HepG2 (cell line): ENCODE data around the gene DCPS. TPM values are rescaled to one million over a fixed set of nuclear protein-coding genes. Genes with fewer than 3 reads are reported as not detected.

Experiments
- CBX2 ChIP-seq, 2 experiments: fragments of 200-600 bp in 1 of 2; sonication (generic); formaldehyde crosslinking in 1 of 2; IDR thresholded peaks; 2 replicates each; pipeline versions ENCODE4 v1.7.0 to v1.8.1; 2018 to 2022; ENCODE audit warnings: low read depth in 2 of 2, low read length in 1 of 2, mild to moderate bottlenecking in 1 of 2, missing genetic modification reagents in 1 of 2
- CCAR2 ChIP-seq: fragments of 200-400 bp; formaldehyde crosslinking; optimal IDR thresholded peaks from 2 replicates; pipeline ENCODE3; 2018; ENCODE audit warnings: low read depth, mild to moderate bottlenecking, low read length, moderate library complexity
- DNMT3B ChIP-seq: conservative IDR thresholded peaks from 2 replicates; pipeline ENCODE4 v1.6.1; 2016; ENCODE audit warnings: missing biosample characterization, control low read depth
- ESRRA ChIP-seq: sonication (generic); formaldehyde crosslinking; IDR thresholded peaks from 2 replicates; pipeline ENCODE4 v1.5.1; 2020; ENCODE audit warnings: mild to moderate bottlenecking, low read depth, missing genetic modification reagents
- GATA4 ChIP-seq: sonication (generic); IDR thresholded peaks from 2 replicates; pipeline ENCODE4 v1.6.1; 2016; ENCODE audit warnings: antibody characterized with exemption, low read depth, borderline replicate concordance
- JDP2 ChIP-seq: sonication (generic); formaldehyde crosslinking; IDR thresholded peaks from 2 replicates; pipeline ENCODE4 v1.8.1; 2022; ENCODE audit warnings: missing genetic modification reagents, borderline replicate concordance
- MBD4 ChIP-seq: IDR thresholded peaks from 2 replicates; pipeline ENCODE4 v1.6.1; 2012; ENCODE audit warnings: low read length, inconsistent platforms, borderline replicate concordance
- NBN ChIP-seq: fragments of 450-650 bp; conservative IDR thresholded peaks from 2 replicates; pipeline ENCODE4 v1.6.1; 2017
- PHF5A ChIP-seq: IDR thresholded peaks from one replicate; pipeline ENCODE4 v1.6.1; 2018; ENCODE audit warnings: low read depth, missing genetic modification reagents; ENCODE audit not compliant: unreplicated experiment
- RXRB ChIP-seq: IDR thresholded peaks from 2 replicates; pipeline ENCODE4 v1.6.1; 2016; ENCODE audit warnings: borderline replicate concordance, missing genetic modification reagents, missing compliant biosample characterization
- SOX5 ChIP-seq: IDR thresholded peaks from 2 replicates; pipeline ENCODE4 v1.6.1; 2016; ENCODE audit warnings: borderline replicate concordance
- SYNCRIP ChIP-seq: fragments of 200-400 bp; formaldehyde crosslinking; IDR thresholded peaks from 2 replicates; pipeline ENCODE4 v1.6.1; 2018; ENCODE audit warnings: mild to moderate bottlenecking, low read depth, low read length; ENCODE audit not compliant: insufficient read depth
- ZBTB42 ChIP-seq: sonication (generic); formaldehyde crosslinking; IDR thresholded peaks from 2 replicates; pipeline ENCODE4 v1.5.0; 2020; ENCODE audit warnings: mild to moderate bottlenecking, missing genetic modification reagents
- ZNF468 ChIP-seq: sonication (generic); formaldehyde crosslinking; IDR thresholded peaks from 2 replicates; pipeline ENCODE4 v1.8.0; 2022; ENCODE audit warnings: mild to moderate bottlenecking, moderate library complexity, missing genetic modification reagents
- ZNF773 ChIP-seq: sonication (generic); formaldehyde crosslinking; IDR thresholded peaks from 2 replicates; pipeline ENCODE4 v1.4.0; 2020; ENCODE audit warnings: missing genetic modification reagents, borderline replicate concordance
- ZNF816 ChIP-seq: sonication (generic); formaldehyde crosslinking; IDR thresholded peaks from 2 replicates; pipeline ENCODE4 v1.8.0; 2022; ENCODE audit warnings: missing genetic modification reagents, mild to moderate bottlenecking, borderline replicate concordance
- polyA plus RNA-seq, 8 experiments: library from polyadenylated mRNA; depleted of rRNA in 3 of 8; stranded (reverse) in 7 of 8; unstranded in 1 of 8; fragments of >200 nt; fragmentation: Illumina TruSeq in 4 of 8; extraction: Trizol in 4 of 8; gene quantifications; 2 replicates each; pipeline versions ENCODE4 v1.2.1 to v1.2.3, GENCODE V29; 2011 to 2016; ENCODE audit warnings: low read depth in 4 of 8, missing spikeins in 1 of 8, mixed read lengths in 1 of 8; ENCODE audit not compliant: insufficient read depth in 1 of 8
- total RNA-seq, 5 experiments: library from RNA; depleted of rRNA; stranded (reverse); fragments of >200 nt; fragmentation: Illumina TruSeq; extraction: Trizol; gene quantifications; 2 replicates each; pipeline ENCODE4 v1.2.3, GENCODE V29; 2016; ENCODE audit warnings: low read depth in 1 of 5
- TF ChIP-seq, protein P1 (sequence below): sonication (generic); formaldehyde crosslinking; IDR thresholded peaks from 2 replicates; pipeline ENCODE4 v1.5.0; 2020; ENCODE audit warnings: missing genetic modification reagents, mild to moderate bottlenecking, borderline replicate concordance
- TF ChIP-seq, protein P2 (sequence below): sonication (generic); formaldehyde crosslinking; IDR thresholded peaks from 2 replicates; pipeline ENCODE4 v1.5.0; 2020; ENCODE audit warnings: missing genetic modification reagents, mild to moderate bottlenecking, borderline replicate concordance
- TF ChIP-seq, protein P3 (sequence below): sonication (generic); IDR thresholded peaks from 2 replicates; pipeline ENCODE4 v1.6.1; 2016; ENCODE audit warnings: low read depth, borderline replicate concordance
- TF ChIP-seq, protein P4 (sequence below): sonication (generic); formaldehyde crosslinking; IDR thresholded peaks from 2 replicates; pipeline ENCODE4 v1.4.0; 2020; ENCODE audit warnings: missing genetic modification reagents; ENCODE audit errors: not compliant biosample characterization
- TF ChIP-seq, protein P5 (sequence below): sonication (generic); formaldehyde crosslinking; IDR thresholded peaks from 2 replicates; pipeline ENCODE4 v1.4.0; 2020; ENCODE audit warnings: mild to moderate bottlenecking, missing genetic modification reagents
- TF ChIP-seq, protein P6 (sequence below): IDR thresholded peaks from 2 replicates; pipeline ENCODE4 v1.6.1; 2012; ENCODE audit warnings: inconsistent platforms

The DCPS gene
- total and polyA plus RNA-seq, 2 of the 13 experiments (the other 11 are each of a cell fraction or from before 2014, with no cell fraction given) = 21.9 to 22.5 TPM

DNA sequence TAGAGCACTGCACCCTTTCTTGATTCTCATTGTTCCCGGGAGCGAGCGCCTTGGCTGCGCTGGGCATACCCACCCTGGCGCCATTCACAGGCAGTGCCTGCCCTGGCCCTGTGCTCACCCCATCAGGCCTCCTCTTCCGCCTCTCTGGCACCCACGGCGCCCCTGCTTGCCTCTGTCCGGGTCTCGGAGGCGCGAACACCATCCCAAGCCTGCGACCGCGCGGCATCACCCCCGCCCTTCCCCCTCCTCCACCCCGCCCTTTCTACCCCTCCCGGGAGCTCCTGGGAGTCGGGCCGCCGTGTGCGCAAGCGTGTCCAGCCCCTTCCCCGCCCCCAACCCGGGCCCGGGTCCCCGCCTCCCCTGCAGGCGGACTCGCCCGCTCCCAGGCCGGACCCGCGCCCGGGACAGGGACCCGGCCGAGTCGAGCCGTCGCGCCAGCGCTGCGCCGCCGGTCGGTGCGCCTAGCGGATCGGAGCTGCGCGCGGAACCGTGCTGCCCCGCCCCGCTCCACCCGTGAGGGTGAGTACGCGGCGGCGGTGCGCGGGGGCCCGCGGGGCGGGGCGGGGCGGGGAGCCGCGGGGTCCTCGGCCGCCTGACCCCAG is 51.6 kb downstream of the DCPS start, which contains the start of gene ST3GAL4 (continued):
- TF ChIP-seq, protein P1, sequence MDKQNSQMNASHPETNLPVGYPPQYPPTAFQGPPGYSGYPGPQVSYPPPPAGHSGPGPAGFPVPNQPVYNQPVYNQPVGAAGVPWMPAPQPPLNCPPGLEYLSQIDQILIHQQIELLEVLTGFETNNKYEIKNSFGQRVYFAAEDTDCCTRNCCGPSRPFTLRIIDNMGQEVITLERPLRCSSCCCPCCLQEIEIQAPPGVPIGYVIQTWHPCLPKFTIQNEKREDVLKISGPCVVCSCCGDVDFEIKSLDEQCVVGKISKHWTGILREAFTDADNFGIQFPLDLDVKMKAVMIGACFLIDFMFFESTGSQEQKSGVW (CRISPR knock-in tag) = no peak
- TF ChIP-seq PHF5A (no peak), ZBTB42 (no peak), GATA4 (no peak), DNMT3B (CRISPR knock-in tag) (no peak), RXRB (CRISPR knock-in tag) (no peak), ESRRA (CRISPR knock-in tag) (no peak), NBN (no peak), SYNCRIP (no peak), ZNF468 (CRISPR knock-in tag) (no peak), CBX2 (IDR thresholded peaks at IDR 0.05; ENCODE audit: low read depth, low read length) (no peak), CBX2 (CRISPR knock-in tag; IDR thresholded peaks at IDR 0.05; ENCODE audit: low read depth) (no peak), ZNF816 (CRISPR knock-in tag) (no peak), ZNF773 (CRISPR knock-in tag) (no peak), MBD4 (no peak), SOX5 (CRISPR knock-in tag) (no peak), JDP2 (no peak), CCAR2 (no peak)
- TF ChIP-seq, protein P2, sequence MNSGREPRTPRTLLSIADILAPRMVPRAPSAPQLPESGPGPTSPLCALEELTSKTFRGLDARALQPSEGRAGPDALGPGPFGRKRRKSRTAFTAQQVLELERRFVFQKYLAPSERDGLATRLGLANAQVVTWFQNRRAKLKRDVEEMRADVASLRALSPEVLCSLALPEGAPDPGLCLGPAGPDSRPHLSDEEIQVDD (CRISPR knock-in tag) = no peak
- TF ChIP-seq, protein P3, sequence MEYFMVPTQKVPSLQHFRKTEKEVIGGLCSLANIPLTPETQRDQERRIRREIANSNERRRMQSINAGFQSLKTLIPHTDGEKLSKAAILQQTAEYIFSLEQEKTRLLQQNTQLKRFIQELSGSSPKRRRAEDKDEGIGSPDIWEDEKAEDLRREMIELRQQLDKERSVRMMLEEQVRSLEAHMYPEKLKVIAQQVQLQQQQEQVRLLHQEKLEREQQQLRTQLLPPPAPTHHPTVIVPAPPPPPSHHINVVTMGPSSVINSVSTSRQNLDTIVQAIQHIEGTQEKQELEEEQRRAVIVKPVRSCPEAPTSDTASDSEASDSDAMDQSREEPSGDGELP = no peak
- TF ChIP-seq, protein P4, sequence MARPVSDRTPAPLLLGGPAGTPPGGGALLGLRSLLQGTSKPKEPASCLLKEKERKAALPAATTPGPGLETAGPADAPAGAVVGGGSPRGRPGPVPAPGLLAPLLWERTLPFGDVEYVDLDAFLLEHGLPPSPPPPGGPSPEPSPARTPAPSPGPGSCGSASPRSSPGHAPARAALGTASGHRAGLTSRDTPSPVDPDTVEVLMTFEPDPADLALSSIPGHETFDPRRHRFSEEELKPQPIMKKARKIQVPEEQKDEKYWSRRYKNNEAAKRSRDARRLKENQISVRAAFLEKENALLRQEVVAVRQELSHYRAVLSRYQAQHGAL (CRISPR knock-in tag) = no peak
- TF ChIP-seq, protein P5, sequence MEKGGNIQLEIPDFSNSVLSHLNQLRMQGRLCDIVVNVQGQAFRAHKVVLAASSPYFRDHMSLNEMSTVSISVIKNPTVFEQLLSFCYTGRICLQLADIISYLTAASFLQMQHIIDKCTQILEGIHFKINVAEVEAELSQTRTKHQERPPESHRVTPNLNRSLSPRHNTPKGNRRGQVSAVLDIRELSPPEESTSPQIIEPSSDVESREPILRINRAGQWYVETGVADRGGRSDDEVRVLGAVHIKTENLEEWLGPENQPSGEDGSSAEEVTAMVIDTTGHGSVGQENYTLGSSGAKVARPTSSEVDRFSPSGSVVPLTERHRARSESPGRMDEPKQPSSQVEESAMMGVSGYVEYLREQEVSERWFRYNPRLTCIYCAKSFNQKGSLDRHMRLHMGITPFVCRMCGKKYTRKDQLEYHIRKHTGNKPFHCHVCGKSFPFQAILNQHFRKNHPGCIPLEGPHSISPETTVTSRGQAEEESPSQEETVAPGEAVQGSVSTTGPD (CRISPR knock-in tag) = no peak
- TF ChIP-seq, protein P6, sequence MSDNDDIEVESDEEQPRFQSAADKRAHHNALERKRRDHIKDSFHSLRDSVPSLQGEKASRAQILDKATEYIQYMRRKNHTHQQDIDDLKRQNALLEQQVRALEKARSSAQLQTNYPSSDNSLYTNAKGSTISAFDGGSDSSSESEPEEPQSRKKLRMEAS = peak; percentile 6; the same call in 1 of the 2 replicates
